Activated CD8-positive, alpha-beta memory T cell treated with anti-CD3 and anti-CD28 coated beads for 1 hour (primary cell): ENCODE results near the gene IFIT3.
"Not testable (repeated sequence)": the region's sequence is repeated elsewhere in the genome, so short reads cannot be mapped to it uniquely, and the experiment has no call there.

Experiments
- DNase-seq, 2 donors: peaks; one replicate each; pipeline ENCODE4 v3.0.0-alpha.2; 2020; ENCODE audit warnings: low read depth in 1 of 2; ENCODE audit errors: extremely low read depth in 1 of 2

Gene IFIT3

GRCh38 chr10:89327803-89328441 lies at the start of gene IFIT3:
Gene IFIT3, plus strand, starts transcription at chr10:89327997. Its CDS starts 77 bp downstream, at chr10:89328074.
- DNase-seq = no peak

- no peak for DNase-seq
Measured at GRCh38 chr10:89278034-89278535, 49.7 kb upstream of the IFIT3 start.

- DNase-seq = no peak
Measured at GRCh38 chr10:89278900-89279392, 48.9 kb upstream of the IFIT3 start.

- DNase-seq = no peak
Measured at GRCh38 chr10:89279421-89279869, 48.4 kb upstream of the IFIT3 start.

- no peak for DNase-seq
Measured at GRCh38 chr10:89280508-89280907, 47.3 kb upstream of the IFIT3 start.

- no peak for DNase-seq
Measured at GRCh38 chr10:89281606-89282395, 46.0 kb upstream of the IFIT3 start.

- DNase-seq = no peak
Measured at GRCh38 chr10:89283025-89283935, 44.5 kb upstream of the IFIT3 start.

- no peak for DNase-seq
Measured at GRCh38 chr10:89283936-89284475, 43.8 kb upstream of the IFIT3 start.

GRCh38 chr10:89284711-89285110 lies 43.1 kb upstream of the IFIT3 start:
- DNase-seq = not testable (repeated sequence)

- DNase-seq = not testable (repeated sequence)
Measured at GRCh38 chr10:89285303-89285702, 42.5 kb upstream of the IFIT3 start.

- DNase-seq = no peak
Measured at GRCh38 chr10:89294721-89295239, 33.0 kb upstream of the IFIT3 start.

GRCh38 chr10:89295597-89295996 lies 32.2 kb upstream of the IFIT3 start:
- no peak for DNase-seq

GRCh38 chr10:89296220-89296648 lies 31.6 kb upstream of the IFIT3 start:
- DNase-seq = no peak

GRCh38 chr10:89297356-89297755 lies 30.4 kb upstream of the IFIT3 start:
- no peak for DNase-seq

GRCh38 chr10:89297791-89298190 lies 30.0 kb upstream of the IFIT3 start:
- DNase-seq = no peak

GRCh38 chr10:89299031-89299430 lies 28.8 kb upstream of the IFIT3 start:
- DNase-seq = no peak

- no peak for DNase-seq
Measured at GRCh38 chr10:89301232-89301631, 26.6 kb upstream of the IFIT3 start.

GRCh38 chr10:89301721-89302445 lies 25.9 kb upstream of the IFIT3 start, which contains the start of gene IFIT2:
Gene IFIT2, plus strand, starts transcription at chr10:89302046. Its CDS starts 78 bp downstream, at chr10:89302124.
- DNase-seq = peak; percentile 6 to 17

- DNase-seq = no peak
Measured at GRCh38 chr10:89302625-89303024, 25.2 kb upstream of the IFIT3 start.
